HL-60 (cell line): ENCODE results near the gene CEP89.

Experiments
- DNase-seq, 2 experiments: peaks; one replicate each; pipeline ENCODE4 v3.0.0-alpha.2; 2010 to 2020; ENCODE audit warnings: low read depth in 1 of 2, low spot score in 1 of 2
- H3K27ac ChIP-seq: fragments of 250-450 bp; sonication (Bioruptor Pico); replicated peaks from 2 replicates; pipeline ENCODE4 v1.5.1; 2020; ENCODE audit warnings: mild to moderate bottlenecking, moderate library complexity
- H3K27me3 ChIP-seq: fragments of 250-450 bp; sonication (Bioruptor Pico); 2 replicates; pipeline ENCODE4 v1.5.1; 2021; ENCODE audit warnings: mild to moderate bottlenecking, moderate library complexity; ENCODE audit not compliant: insufficient read depth, poor library complexity, severe bottlenecking
- H3K4me3 ChIP-seq: replicated peaks from 2 replicates; pipeline ENCODE4 v1.5.1; 2011; ENCODE audit warnings: mild to moderate bottlenecking, control low read depth, low read length; ENCODE audit not compliant: insufficient read depth
- CTCF ChIP-seq: IDR thresholded peaks from one replicate; pipeline ENCODE4 v1.5.1; 2011; ENCODE audit warnings: low read length, control low read depth, inconsistent platforms; ENCODE audit not compliant: insufficient read depth
- GABPA ChIP-seq: IDR thresholded peaks from 2 replicates; pipeline ENCODE4 v1.6.1; 2012; ENCODE audit warnings: low read depth
- POLR2AphosphoS5 ChIP-seq: IDR thresholded peaks from 2 replicates; pipeline ENCODE4 v1.6.1; 2012; ENCODE audit warnings: low read depth
- REST ChIP-seq: IDR thresholded peaks from 2 replicates; pipeline ENCODE4 v1.6.1; 2012; ENCODE audit warnings: low read depth; ENCODE audit not compliant: insufficient replicate concordance
- SPI1 ChIP-seq: IDR thresholded peaks from 2 replicates; pipeline ENCODE4 v1.6.1; 2012; ENCODE audit warnings: low read depth, mild to moderate bottlenecking, borderline replicate concordance

Gene CEP89

GRCh38 chr19:32924200-32924599 lies 47.6 kb downstream of the CEP89 start:
- H3K4me3 ChIP-seq, result no peak overlapping the region
- no peak overlapping the region for H3K27ac ChIP-seq
- no peak for DNase-seq
- no peaks in the 10 kb centered on the region for H3K27me3 ChIP-seq
- no peak for TF ChIP-seq REST
- no peak for TF ChIP-seq CTCF
- no peak for TF ChIP-seq POLR2AphosphoS5
- TF ChIP-seq GABPA, result no peak
- no peak for TF ChIP-seq SPI1

GRCh38 chr19:32921624-32922023 lies 50.1 kb downstream of the CEP89 start:
- no peak overlapping the region for H3K27ac ChIP-seq
- TF ChIP-seq GABPA (no peak), SPI1 (no peak), CTCF (no peak), REST (no peak), POLR2AphosphoS5 (no peak)
- no peak overlapping the region for H3K4me3 ChIP-seq
- H3K27me3 ChIP-seq, result no peaks in the 10 kb centered on the region
- no peak for DNase-seq

GRCh38 chr19:32919365-32919764 lies 52.4 kb downstream of the CEP89 start:
- no peak for TF ChIP-seq SPI1
- TF ChIP-seq GABPA, result no peak
- no peak for TF ChIP-seq POLR2AphosphoS5
- TF ChIP-seq REST, result no peak
- TF ChIP-seq CTCF, result no peak
- H3K27me3 ChIP-seq, result no peaks in the 10 kb centered on the region

More at GRCh38 chr19:32919365-32919764, 52.4 kb downstream of the CEP89 start:
- Histone ChIP-seq H3K27ac (no peak overlapping the region), H3K4me3 (no peak overlapping the region)
- DNase-seq, result no peak
